Measurements from ENCODE around the gene SH2D3A. TPM values are rescaled to one million over a fixed set of nuclear protein-coding genes. Genes with fewer than 3 reads are reported as not detected.

SH2D3A gene
- total and polyA plus RNA-seq, 2 experiments from 2014 or later: 20.7 to 38.4 TPM

DNA sequence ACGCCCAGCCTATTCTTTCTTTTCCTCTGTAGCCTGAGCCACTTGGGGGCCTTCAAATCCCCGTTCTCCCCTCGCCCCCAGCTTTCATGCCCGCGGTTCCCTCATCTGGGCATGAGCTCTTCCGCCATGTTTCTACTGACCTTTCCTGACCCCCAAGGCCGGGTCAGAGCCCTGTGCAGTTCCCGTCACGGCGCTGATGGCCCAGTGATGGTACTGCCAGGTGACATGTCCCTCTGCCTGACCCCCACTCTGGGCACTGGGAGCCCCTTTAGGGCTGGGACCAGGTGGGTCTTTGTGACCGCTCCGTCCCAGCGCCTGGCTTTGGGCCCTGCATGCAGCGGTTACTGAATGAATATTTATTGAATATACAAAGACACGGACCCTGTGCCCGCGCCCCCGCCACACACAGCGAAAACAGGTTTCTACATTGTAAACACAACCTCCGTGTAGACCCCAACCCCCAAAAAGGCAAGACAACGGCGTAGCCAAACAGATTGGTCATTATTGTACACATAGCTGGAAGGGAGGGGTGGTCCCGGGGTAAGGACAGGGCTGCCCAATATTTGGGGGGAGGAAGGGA lies 37.6 kb downstream of the SH2D3A start:
- H3K27ac ChIP-seq (ENCODE audit: low read depth): peak overlapping the region; percentile 66

More for the DNA sequence above, 37.6 kb downstream of the SH2D3A start:
- Mint-ChIP-seq H3K36me3 (ENCODE audit: low read depth) (peaks cover 10% of the 10 kb centered on the region; the same call in 2 of the 3 replicates), H3K27me3 (ENCODE audit: insufficient read depth, low read depth, poor library complexity) (peaks cover 5% of the 10 kb centered on the region), H3K27ac (no peak overlapping the region), H3K9me3 (peaks cover 3% of the 10 kb centered on the region; the same call in 2 of the 3 replicates), H3K4me3 (no peak overlapping the region), H3K4me1 (peaks cover 4% of the 10 kb centered on the region; the same call in 2 of the 3 replicates)
- TF ChIP-seq STAT1 (IDR thresholded peaks at IDR 0.05; ENCODE audit: unreplicated experiment): no peak
- no peak for TF ChIP-seq CREB1 (CRISPR knock-in tag; IDR thresholded peaks at IDR 0.05; ENCODE audit: low read depth)
- TF ChIP-seq, protein P1, sequence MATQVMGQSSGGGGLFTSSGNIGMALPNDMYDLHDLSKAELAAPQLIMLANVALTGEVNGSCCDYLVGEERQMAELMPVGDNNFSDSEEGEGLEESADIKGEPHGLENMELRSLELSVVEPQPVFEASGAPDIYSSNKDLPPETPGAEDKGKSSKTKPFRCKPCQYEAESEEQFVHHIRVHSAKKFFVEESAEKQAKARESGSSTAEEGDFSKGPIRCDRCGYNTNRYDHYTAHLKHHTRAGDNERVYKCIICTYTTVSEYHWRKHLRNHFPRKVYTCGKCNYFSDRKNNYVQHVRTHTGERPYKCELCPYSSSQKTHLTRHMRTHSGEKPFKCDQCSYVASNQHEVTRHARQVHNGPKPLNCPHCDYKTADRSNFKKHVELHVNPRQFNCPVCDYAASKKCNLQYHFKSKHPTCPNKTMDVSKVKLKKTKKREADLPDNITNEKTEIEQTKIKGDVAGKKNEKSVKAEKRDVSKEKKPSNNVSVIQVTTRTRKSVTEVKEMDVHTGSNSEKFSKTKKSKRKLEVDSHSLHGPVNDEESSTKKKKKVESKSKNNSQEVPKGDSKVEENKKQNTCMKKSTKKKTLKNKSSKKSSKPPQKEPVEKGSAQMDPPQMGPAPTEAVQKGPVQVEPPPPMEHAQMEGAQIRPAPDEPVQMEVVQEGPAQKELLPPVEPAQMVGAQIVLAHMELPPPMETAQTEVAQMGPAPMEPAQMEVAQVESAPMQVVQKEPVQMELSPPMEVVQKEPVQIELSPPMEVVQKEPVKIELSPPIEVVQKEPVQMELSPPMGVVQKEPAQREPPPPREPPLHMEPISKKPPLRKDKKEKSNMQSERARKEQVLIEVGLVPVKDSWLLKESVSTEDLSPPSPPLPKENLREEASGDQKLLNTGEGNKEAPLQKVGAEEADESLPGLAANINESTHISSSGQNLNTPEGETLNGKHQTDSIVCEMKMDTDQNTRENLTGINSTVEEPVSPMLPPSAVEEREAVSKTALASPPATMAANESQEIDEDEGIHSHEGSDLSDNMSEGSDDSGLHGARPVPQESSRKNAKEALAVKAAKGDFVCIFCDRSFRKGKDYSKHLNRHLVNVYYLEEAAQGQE (IDR thresholded peaks at IDR 0.05; ENCODE audit: unreplicated experiment): no peak
- TF ChIP-seq ZNF114 (CRISPR knock-in tag; IDR thresholded peaks at IDR 0.05): no peak
- no peak for TF ChIP-seq ZNF331 (CRISPR knock-in tag; IDR thresholded peaks at IDR 0.05; ENCODE audit: low read depth)
- TF ChIP-seq, protein P2, sequence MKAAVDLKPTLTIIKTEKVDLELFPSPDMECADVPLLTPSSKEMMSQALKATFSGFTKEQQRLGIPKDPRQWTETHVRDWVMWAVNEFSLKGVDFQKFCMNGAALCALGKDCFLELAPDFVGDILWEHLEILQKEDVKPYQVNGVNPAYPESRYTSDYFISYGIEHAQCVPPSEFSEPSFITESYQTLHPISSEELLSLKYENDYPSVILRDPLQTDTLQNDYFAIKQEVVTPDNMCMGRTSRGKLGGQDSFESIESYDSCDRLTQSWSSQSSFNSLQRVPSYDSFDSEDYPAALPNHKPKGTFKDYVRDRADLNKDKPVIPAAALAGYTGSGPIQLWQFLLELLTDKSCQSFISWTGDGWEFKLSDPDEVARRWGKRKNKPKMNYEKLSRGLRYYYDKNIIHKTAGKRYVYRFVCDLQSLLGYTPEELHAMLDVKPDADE (IDR thresholded peaks at IDR 0.05): no peak
- no peak for TF ChIP-seq NANOG (IDR thresholded peaks at IDR 0.05; ENCODE audit: borderline replicate concordance)
- TF ChIP-seq, protein P3, sequence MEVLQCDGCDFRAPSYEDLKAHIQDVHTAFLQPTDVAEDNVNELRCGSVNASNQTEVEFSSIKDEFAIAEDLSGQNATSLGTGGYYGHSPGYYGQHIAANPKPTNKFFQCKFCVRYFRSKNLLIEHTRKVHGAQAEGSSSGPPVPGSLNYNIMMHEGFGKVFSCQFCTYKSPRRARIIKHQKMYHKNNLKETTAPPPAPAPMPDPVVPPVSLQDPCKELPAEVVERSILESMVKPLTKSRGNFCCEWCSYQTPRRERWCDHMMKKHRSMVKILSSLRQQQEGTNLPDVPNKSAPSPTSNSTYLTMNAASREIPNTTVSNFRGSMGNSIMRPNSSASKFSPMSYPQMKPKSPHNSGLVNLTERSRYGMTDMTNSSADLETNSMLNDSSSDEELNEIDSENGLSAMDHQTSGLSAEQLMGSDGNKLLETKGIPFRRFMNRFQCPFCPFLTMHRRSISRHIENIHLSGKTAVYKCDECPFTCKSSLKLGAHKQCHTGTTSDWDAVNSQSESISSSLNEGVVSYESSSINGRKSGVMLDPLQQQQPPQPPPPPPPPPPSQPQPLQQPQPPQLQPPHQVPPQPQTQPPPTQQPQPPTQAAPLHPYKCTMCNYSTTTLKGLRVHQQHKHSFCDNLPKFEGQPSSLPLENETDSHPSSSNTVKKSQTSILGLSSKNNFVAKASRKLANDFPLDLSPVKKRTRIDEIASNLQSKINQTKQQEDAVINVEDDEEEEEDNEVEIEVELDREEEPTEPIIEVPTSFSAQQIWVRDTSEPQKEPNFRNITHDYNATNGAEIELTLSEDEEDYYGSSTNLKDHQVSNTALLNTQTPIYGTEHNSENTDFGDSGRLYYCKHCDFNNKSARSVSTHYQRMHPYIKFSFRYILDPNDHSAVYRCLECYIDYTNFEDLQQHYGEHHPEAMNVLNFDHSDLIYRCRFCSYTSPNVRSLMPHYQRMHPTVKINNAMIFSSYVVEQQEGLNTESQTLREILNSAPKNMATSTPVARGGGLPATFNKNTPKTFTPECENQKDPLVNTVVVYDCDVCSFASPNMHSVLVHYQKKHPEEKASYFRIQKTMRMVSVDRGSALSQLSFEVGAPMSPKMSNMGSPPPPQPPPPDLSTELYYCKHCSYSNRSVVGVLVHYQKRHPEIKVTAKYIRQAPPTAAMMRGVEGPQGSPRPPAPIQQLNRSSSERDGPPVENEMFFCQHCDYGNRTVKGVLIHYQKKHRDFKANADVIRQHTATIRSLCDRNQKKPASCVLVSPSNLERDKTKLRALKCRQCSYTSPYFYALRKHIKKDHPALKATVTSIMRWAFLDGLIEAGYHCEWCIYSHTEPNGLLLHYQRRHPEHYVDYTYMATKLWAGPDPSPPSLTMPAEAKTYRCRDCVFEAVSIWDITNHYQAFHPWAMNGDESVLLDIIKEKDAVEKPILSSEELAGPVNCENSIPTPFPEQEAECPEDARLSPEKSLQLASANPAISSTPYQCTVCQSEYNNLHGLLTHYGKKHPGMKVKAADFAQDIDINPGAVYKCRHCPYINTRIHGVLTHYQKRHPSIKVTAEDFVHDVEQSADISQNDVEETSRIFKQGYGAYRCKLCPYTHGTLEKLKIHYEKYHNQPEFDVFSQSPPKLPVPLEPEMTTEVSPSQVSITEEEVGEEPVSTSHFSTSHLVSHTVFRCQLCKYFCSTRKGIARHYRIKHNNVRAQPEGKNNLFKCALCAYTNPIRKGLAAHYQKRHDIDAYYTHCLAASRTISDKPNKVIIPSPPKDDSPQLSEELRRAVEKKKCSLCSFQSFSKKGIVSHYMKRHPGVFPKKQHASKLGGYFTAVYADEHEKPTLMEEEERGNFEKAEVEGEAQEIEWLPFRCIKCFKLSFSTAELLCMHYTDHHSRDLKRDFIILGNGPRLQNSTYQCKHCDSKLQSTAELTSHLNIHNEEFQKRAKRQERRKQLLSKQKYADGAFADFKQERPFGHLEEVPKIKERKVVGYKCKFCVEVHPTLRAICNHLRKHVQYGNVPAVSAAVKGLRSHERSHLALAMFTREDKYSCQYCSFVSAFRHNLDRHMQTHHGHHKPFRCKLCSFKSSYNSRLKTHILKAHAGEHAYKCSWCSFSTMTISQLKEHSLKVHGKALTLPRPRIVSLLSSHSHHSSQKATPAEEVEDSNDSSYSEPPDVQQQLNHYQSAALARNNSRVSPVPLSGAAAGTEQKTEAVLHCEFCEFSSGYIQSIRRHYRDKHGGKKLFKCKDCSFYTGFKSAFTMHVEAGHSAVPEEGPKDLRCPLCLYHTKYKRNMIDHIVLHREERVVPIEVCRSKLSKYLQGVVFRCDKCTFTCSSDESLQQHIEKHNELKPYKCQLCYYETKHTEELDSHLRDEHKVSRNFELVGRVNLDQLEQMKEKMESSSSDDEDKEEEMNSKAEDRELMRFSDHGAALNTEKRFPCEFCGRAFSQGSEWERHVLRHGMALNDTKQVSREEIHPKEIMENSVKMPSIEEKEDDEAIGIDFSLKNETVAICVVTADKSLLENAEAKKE (CRISPR knock-in tag; IDR thresholded peaks at IDR 0.05): no peak
- TF ChIP-seq, protein P4, sequence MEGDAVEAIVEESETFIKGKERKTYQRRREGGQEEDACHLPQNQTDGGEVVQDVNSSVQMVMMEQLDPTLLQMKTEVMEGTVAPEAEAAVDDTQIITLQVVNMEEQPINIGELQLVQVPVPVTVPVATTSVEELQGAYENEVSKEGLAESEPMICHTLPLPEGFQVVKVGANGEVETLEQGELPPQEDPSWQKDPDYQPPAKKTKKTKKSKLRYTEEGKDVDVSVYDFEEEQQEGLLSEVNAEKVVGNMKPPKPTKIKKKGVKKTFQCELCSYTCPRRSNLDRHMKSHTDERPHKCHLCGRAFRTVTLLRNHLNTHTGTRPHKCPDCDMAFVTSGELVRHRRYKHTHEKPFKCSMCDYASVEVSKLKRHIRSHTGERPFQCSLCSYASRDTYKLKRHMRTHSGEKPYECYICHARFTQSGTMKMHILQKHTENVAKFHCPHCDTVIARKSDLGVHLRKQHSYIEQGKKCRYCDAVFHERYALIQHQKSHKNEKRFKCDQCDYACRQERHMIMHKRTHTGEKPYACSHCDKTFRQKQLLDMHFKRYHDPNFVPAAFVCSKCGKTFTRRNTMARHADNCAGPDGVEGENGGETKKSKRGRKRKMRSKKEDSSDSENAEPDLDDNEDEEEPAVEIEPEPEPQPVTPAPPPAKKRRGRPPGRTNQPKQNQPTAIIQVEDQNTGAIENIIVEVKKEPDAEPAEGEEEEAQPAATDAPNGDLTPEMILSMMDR (conservative IDR thresholded peaks at IDR 0.05; ENCODE audit: low read depth in 2 of 2): no peak
- no peak for TF ChIP-seq POLR2AphosphoS5 (IDR thresholded peaks at IDR 0.05; ENCODE audit: low read depth)
- Histone ChIP-seq H3K36me3 (ENCODE audit: insufficient read depth) (no peaks in the 10 kb centered on the region), H4K20me1 (replicated peaks; ENCODE audit: insufficient read depth) (0 out of 2 replicates have a peak, but pooled peaks cover 2% of the 10 kb centered on the region), H3F3A (replicated peaks; ENCODE audit: low read depth) (no peaks in the 10 kb centered on the region), H2AFZ (no peak overlapping the region), H3K4me3 (peak overlapping the region; percentile 46; the same call in 1 of the 2 replicates), H3K79me2 (replicated peaks; ENCODE audit: insufficient read depth) (no peaks in the 10 kb centered on the region), H3K27me3 (ENCODE audit: insufficient read depth) (no peaks in the 10 kb centered on the region), H3K9me2 (ENCODE audit: insufficient read depth) (no peaks in the 10 kb centered on the region), H3K4me1 (ENCODE audit: insufficient read depth) (peaks cover 9% of the 10 kb centered on the region; the same call in 1 of the 2 replicates), H3K4me2 (peak overlapping the region; percentile 72)
- ATAC-seq (no peak), DNase-seq (ENCODE audit: low spot score) (no peak)

All from GM23338 (cell line).